ENCODE data around the gene COMTD1. TPM values are rescaled to one million over a fixed set of nuclear protein-coding genes. Genes with fewer than 3 reads are reported as not detected.

The COMTD1 gene
- total and polyA plus RNA-seq, 2 of the 8 experiments (the other 6 are each of a cell fraction or from before 2014, with no cell fraction given): 31.9 to 42.4 TPM

DNA sequence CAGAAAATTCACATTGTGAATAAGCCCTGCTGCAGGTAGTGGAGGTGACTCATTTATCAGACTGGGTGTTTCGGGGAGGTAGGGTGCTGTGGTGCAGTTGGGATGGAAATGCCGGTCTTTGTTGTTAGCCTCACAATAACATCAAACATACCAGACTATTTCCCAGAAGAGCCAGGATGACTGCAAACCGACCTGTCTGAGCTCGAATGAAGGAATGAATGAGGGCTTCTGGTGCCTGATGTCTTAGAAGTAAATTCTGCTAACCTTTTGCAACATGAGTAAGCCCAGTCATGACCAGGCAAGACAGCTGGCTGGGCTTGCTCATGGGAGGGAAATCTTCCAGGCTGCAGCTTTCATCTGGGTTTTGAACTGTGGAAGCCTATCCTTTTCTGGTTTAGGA lies 27.6 kb downstream of the COMTD1 start (continued):
- TF ChIP-seq, protein P1, sequence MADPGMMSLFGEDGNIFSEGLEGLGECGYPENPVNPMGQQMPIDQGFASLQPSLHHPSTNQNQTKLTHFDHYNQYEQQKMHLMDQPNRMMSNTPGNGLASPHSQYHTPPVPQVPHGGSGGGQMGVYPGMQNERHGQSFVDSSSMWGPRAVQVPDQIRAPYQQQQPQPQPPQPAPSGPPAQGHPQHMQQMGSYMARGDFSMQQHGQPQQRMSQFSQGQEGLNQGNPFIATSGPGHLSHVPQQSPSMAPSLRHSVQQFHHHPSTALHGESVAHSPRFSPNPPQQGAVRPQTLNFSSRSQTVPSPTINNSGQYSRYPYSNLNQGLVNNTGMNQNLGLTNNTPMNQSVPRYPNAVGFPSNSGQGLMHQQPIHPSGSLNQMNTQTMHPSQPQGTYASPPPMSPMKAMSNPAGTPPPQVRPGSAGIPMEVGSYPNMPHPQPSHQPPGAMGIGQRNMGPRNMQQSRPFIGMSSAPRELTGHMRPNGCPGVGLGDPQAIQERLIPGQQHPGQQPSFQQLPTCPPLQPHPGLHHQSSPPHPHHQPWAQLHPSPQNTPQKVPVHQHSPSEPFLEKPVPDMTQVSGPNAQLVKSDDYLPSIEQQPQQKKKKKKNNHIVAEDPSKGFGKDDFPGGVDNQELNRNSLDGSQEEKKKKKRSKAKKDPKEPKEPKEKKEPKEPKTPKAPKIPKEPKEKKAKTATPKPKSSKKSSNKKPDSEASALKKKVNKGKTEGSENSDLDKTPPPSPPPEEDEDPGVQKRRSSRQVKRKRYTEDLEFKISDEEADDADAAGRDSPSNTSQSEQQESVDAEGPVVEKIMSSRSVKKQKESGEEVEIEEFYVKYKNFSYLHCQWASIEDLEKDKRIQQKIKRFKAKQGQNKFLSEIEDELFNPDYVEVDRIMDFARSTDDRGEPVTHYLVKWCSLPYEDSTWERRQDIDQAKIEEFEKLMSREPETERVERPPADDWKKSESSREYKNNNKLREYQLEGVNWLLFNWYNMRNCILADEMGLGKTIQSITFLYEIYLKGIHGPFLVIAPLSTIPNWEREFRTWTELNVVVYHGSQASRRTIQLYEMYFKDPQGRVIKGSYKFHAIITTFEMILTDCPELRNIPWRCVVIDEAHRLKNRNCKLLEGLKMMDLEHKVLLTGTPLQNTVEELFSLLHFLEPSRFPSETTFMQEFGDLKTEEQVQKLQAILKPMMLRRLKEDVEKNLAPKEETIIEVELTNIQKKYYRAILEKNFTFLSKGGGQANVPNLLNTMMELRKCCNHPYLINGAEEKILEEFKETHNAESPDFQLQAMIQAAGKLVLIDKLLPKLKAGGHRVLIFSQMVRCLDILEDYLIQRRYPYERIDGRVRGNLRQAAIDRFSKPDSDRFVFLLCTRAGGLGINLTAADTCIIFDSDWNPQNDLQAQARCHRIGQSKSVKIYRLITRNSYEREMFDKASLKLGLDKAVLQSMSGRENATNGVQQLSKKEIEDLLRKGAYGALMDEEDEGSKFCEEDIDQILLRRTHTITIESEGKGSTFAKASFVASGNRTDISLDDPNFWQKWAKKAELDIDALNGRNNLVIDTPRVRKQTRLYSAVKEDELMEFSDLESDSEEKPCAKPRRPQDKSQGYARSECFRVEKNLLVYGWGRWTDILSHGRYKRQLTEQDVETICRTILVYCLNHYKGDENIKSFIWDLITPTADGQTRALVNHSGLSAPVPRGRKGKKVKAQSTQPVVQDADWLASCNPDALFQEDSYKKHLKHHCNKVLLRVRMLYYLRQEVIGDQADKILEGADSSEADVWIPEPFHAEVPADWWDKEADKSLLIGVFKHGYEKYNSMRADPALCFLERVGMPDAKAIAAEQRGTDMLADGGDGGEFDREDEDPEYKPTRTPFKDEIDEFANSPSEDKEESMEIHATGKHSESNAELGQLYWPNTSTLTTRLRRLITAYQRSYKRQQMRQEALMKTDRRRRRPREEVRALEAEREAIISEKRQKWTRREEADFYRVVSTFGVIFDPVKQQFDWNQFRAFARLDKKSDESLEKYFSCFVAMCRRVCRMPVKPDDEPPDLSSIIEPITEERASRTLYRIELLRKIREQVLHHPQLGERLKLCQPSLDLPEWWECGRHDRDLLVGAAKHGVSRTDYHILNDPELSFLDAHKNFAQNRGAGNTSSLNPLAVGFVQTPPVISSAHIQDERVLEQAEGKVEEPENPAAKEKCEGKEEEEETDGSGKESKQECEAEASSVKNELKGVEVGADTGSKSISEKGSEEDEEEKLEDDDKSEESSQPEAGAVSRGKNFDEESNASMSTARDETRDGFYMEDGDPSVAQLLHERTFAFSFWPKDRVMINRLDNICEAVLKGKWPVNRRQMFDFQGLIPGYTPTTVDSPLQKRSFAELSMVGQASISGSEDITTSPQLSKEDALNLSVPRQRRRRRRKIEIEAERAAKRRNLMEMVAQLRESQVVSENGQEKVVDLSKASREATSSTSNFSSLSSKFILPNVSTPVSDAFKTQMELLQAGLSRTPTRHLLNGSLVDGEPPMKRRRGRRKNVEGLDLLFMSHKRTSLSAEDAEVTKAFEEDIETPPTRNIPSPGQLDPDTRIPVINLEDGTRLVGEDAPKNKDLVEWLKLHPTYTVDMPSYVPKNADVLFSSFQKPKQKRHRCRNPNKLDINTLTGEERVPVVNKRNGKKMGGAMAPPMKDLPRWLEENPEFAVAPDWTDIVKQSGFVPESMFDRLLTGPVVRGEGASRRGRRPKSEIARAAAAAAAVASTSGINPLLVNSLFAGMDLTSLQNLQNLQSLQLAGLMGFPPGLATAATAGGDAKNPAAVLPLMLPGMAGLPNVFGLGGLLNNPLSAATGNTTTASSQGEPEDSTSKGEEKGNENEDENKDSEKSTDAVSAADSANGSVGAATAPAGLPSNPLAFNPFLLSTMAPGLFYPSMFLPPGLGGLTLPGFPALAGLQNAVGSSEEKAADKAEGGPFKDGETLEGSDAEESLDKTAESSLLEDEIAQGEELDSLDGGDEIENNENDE (IDR thresholded peaks at IDR 0.05; ENCODE audit: insufficient replicate concordance, low read length): no peak
- TF ChIP-seq HDAC6 (IDR thresholded peaks at IDR 0.05; ENCODE audit: low read depth, low read length): no peak
- TF ChIP-seq BACH1 (IDR thresholded peaks at IDR 0.05; ENCODE audit: low read length): no peak
- no peak for TF ChIP-seq BCL11A (IDR thresholded peaks at IDR 0.05; ENCODE audit: low read depth in 2 of 2, low read length in 2 of 2)
